Spleen (tissue), 7 donors: ENCODE results near the gene RMC1.

Experiments
- CTCF ChIP-seq, 11 experiments: fragments of 200-600 bp in 7 of 11; fragments of 450-650 bp in 4 of 11; sonication (generic) in 4 of 11; IDR thresholded peaks in 8 of 11; conservative IDR thresholded peaks in 3 of 11; 1 replicate in 7 of 11; 2 replicates in 4 of 11; pipeline versions ENCODE4 v1.4.0 to v1.8.0; 2016 to 2021; ENCODE audit warnings: antibody characterized with exemption in 11 of 11, inconsistent platforms in 4 of 11, mild to moderate bottlenecking in 1 of 11
- POLR2A ChIP-seq, 3 donors: fragments of 450-650 bp; IDR thresholded peaks; one replicate each; pipeline ENCODE4 v1.5.1; 2017; ENCODE audit warnings: antibody characterized with exemption in 3 of 3, mild to moderate bottlenecking in 1 of 3
- donor health status: DM: no; HTN: no; CAD: no; lungs with moderate emphysema.
- donor health status: DM: no; HTN: no; CAD: no.
- donor health status: DM: no; HTN: no; CAD: no.

GRCh38 chr18:23573626-23574431, 70.5 kb downstream of the RMC1 start:
- TF ChIP-seq CTCF (IDR thresholded peaks at IDR 0.05 in 8 of 11, conservative IDR thresholded peaks at IDR 0.05 in 3 of 11), result no peak
- TF ChIP-seq POLR2A (IDR thresholded peaks at IDR 0.05), result no peak
